NB4 (cell line): Measurements from ENCODE around the gene ELMO3.

ENCODE experiments used
- POLR2A ChIP-seq: IDR thresholded peaks from 2 replicates; pipeline ENCODE4 v1.6.1; 2011; ENCODE audit warnings: mild to moderate bottlenecking; ENCODE audit not compliant: insufficient read length; ENCODE audit errors: extremely low read depth
- TF ChIP-seq, protein P1 (sequence below): IDR thresholded peaks from one replicate; pipeline ENCODE4 v1.5.1; 2012; ENCODE audit warnings: low read depth, low read length
- TF ChIP-seq, protein P2 (sequence below): IDR thresholded peaks from 2 replicates; pipeline ENCODE4 v1.6.1; 2011; ENCODE audit warnings: low read depth, low read length

DNA sequence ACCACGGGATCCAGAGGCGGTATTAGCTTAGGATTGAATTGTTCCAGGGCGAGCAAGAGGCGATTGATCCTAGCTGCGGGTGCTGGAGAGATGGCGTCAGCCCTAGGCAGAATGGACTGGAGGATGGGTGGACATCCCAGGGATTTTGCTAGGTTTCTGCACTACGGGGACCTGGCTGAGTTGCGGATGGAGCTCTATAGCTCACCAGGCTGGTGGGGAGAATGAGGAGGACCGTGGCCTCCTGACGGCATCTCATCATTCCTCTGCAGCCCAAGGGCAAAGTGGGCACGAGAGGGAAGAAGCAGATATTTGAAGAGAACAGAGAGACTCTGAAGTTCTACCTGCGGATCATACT, 28.6 kb downstream of the ELMO3 start:
- TF ChIP-seq, protein P1, sequence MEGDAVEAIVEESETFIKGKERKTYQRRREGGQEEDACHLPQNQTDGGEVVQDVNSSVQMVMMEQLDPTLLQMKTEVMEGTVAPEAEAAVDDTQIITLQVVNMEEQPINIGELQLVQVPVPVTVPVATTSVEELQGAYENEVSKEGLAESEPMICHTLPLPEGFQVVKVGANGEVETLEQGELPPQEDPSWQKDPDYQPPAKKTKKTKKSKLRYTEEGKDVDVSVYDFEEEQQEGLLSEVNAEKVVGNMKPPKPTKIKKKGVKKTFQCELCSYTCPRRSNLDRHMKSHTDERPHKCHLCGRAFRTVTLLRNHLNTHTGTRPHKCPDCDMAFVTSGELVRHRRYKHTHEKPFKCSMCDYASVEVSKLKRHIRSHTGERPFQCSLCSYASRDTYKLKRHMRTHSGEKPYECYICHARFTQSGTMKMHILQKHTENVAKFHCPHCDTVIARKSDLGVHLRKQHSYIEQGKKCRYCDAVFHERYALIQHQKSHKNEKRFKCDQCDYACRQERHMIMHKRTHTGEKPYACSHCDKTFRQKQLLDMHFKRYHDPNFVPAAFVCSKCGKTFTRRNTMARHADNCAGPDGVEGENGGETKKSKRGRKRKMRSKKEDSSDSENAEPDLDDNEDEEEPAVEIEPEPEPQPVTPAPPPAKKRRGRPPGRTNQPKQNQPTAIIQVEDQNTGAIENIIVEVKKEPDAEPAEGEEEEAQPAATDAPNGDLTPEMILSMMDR, result no peak
- TF ChIP-seq POLR2A, result no peak
- TF ChIP-seq, protein P2, sequence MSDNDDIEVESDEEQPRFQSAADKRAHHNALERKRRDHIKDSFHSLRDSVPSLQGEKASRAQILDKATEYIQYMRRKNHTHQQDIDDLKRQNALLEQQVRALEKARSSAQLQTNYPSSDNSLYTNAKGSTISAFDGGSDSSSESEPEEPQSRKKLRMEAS, result no peak
